GM18499 (cell line): ENCODE measurements around the gene SCAF1.

Experiments used
- ATAC-seq: cut with Tn5 transposase; IDR thresholded peaks from one replicate; pipeline ENCODE4 v1.9.1; 2021; ENCODE audit warnings: moderate number of reproducible peaks; ENCODE audit not compliant: insufficient read depth, unreplicated experiment

The SCAF1 gene

DNA sequence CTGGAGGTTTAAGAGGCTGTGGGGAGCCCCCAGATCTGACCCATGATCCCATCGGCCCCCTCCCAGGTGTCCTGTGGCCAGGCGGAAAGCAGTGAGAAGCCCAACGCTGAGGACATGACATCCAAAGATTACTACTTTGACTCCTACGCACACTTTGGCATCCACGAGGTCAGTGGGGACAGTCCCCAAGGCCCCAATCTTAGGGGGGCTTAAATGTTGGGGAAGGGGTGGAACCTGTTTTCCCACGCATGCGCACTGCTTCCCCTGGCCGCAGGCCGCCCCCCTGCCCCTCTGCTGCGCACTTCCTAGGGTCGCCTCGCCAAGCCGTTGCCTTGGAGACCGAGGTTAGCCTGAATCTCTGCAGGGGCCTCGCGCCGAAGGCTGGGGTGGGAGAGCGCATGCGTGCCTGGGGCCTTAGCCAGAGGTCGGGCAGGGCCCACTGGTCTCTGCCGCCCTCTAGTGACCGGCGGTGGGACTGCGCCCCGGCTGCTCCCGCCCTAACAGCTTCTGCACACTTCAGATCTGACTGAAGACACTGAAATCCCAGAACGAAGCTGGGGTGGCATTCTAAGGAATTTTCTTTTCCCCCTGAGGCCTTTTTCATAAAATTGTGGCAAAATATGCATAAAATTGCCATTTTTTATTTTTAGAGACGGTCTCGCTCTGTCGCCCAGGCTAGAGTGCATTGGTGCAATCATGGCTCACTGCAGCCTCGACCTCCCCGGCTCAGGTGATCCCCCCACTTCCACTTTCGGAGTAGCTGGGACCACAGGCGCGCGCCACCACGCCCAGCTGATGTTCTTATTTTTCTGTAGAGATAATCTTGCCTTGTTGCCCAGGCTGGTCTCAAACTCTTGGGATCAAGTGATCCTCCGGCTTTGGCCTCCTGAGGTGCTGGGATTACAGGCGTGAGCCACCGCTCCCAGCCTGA is 38.7 kb downstream of the SCAF1 start:
- no peak for ATAC-seq

GRCh38 chr19:49681830-49682229 is 39.8 kb downstream of the SCAF1 start:
- no peak for ATAC-seq

DNA sequence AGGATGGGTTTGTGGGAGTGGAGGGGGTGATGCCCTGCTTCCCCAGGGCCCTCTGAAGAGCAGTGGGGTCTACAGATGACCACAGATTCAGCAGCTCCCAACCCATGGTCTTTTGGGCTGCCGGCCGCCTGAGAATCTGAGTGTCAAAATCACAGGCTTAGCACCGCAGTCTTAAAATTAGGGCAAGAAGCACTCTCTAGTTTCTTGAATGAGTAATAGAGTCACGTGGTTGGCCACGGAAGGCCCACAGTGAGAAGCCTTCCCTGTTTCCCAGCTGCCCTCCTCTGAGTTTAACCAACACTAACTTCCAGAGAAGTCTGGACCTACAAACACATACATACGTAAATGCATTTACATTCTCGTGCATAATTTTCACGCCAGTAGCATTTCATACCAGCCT is 40.3 kb downstream of the SCAF1 start:
- no peak for ATAC-seq

DNA sequence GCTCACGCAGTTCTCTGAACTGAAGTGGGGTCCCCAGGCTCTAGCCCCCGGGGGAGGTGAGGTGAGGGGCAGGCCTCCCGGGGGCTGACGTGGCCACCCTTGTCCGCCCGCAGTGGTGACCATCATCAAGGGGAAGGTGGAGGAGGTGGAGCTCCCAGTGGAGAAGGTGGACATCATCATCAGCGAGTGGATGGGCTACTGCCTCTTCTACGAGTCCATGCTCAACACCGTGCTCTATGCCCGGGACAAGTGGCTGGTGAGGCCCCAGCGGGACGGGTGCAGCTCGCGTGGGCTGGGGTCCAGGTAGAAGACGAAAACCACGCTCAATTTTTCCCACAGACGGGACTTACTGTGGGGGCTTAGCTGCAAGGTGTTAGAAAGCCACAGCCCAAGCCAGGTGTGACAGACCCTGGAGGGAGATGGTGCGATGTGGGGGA is 41.8 kb downstream of the SCAF1 start:
- no peak for ATAC-seq

- no peak for ATAC-seq
Measured at GRCh38 chr19:49684251-49684982, 42.4 kb downstream of the SCAF1 start.

- ATAC-seq = no peak
Measured at GRCh38 chr19:49684983-49685553, 43.1 kb downstream of the SCAF1 start.

DNA sequence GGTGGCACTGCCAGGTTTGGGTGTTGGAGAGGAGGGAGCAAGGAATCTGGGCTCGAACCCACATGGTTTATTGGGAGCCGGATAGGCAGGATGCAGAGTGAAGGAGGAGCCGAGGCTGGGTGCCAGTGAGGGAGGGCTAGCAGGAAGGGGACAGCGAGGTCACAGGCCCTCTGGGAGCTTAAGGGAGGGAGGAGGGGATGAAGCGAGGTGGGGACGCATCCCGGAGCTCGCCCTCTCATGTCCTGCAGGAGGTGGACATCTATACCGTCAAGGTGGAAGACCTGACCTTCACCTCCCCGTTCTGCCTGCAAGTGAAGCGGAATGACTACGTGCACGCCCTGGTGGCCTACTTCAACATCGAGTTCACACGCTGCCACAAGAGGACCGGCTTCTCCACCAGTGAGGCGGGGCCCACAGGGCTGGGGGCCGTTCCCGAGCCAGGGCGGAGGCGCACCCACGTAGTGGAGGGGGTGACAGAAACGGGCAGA is 43.9 kb downstream of the SCAF1 start:
- ATAC-seq = no peak

DNA sequence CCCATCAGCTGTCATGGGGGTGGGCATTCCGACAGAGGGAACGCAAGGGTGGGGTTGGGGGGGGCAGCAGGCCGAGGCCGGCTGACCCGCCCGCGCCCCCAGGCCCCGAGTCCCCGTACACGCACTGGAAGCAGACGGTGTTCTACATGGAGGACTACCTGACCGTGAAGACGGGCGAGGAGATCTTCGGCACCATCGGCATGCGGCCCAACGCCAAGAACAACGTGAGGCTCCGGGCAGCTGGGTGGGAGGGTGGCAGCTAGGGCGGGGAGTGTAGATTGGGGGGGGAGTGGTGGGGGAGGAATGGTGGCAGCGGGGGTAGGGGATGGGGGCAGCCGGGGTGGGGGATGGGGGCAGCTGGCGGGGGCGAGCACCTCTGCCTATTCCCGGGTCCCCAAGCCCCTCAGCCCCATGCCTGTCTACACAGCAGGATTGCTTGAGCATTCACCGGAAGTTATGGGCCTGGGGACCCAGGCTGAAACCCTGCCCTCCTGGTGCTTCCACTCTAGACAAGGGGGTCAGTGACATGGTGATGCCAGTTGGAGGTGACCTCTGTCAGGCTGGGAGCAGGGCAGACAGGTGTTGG is 44.6 kb downstream of the SCAF1 start:
- no peak for ATAC-seq

- ATAC-seq = no peak
Measured at GRCh38 chr19:49687150-49687549, 45.1 kb downstream of the SCAF1 start.

- no peak for ATAC-seq
Measured at GRCh38 chr19:49687566-49688316, 45.7 kb downstream of the SCAF1 start.

DNA sequence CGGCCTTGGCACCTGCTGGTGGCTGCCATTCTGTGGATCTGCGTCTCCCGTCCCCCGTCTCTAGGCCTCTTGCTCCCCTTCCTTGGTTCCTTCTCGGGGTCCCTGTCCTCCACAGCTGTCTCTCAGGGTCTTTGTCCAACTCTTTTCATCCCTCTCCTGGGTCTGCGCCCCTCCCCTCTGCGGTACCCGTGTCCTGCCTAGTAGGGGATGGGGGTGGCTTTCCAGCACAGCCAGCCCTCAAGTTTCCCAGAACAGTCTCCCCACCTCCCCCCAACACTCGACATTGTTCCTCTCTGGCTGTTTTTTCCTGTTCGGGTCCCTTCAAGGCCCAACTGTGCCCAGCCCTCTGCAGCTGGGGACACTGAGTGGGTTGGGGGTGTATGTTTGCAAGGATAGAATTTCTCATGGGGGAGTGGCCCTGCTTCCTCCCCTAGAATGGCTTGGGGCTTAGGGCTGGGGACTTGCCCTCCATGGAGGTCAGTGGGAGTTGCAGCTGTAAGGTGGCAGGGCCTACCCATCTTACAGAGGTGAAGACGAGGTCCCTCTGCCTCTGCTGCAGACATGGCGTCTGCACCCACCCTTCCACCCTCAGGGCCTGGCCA is 46.6 kb downstream of the SCAF1 start:
- ATAC-seq = no peak

- ATAC-seq = no peak
Measured at GRCh38 chr19:49689133-49690078, 47.4 kb downstream of the SCAF1 start, which contains the start of gene ADM5. ADM5 (plus strand) TSS chr19:49689594; CDS start chr19:49689838, 244 bp downstream.

DNA sequence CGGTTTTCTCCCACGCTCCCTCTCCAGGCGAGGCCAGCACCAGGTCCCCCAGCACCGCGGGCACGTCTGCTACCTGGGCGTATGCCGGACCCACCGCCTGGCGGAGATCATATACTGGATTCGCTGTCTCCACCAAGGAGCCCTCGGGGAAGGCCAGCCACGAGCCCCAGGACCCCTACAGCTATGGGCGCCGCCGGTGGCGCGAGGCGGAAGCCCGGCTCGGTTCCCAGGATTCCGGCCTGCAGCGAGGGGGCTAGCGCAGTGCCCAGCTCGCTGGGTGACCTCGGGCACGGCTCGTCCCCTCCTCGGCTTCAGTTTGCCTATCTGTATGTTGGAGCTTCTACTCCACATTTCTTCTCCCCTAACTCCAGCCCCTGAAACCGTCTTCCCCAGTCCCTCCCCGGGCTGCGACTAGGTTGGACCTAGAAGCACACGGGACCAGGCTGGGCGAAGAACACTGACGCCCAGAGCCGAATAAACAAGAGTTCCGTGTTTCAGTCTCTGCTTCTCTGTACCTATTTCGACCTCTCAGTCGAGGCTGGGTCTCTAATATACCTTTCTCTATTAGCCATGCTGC is 48.2 kb downstream of the SCAF1 start:
- ATAC-seq = no peak

DNA sequence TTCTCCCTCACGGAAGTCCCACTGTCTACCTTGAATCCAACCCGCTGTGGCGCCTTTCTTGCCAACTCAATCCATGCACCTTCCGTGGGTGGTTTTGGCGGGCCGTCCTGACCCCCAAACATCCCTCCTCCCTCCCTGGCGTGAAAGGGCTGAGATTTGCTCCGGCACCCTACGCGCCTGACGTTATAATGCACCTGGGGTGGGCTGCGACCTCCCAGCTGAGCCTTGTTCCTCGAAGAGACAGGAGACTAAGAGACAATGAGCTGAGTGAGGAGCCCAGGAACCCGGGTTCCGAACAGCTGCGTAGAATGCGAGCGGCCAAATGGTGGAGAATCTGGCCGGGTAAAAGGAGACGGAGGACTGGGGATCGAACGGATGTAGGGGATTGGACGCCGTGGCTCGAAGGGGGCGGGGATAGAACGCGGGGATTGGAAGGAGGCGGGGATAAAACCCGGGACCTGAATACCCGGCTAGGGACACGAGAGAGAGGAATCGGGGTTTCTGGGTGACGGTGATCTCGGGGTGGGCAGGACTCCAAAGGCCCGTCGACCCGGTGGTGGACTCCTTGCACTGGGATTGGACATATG is 48.7 kb downstream of the SCAF1 start, which contains the start of gene CPT1C:
CPT1C (plus strand) TSS at position 461 of the 587 bp plus-strand sequence. CDS start 1,137 bp downstream, outside the sequence.
- ATAC-seq = no peak

DNA sequence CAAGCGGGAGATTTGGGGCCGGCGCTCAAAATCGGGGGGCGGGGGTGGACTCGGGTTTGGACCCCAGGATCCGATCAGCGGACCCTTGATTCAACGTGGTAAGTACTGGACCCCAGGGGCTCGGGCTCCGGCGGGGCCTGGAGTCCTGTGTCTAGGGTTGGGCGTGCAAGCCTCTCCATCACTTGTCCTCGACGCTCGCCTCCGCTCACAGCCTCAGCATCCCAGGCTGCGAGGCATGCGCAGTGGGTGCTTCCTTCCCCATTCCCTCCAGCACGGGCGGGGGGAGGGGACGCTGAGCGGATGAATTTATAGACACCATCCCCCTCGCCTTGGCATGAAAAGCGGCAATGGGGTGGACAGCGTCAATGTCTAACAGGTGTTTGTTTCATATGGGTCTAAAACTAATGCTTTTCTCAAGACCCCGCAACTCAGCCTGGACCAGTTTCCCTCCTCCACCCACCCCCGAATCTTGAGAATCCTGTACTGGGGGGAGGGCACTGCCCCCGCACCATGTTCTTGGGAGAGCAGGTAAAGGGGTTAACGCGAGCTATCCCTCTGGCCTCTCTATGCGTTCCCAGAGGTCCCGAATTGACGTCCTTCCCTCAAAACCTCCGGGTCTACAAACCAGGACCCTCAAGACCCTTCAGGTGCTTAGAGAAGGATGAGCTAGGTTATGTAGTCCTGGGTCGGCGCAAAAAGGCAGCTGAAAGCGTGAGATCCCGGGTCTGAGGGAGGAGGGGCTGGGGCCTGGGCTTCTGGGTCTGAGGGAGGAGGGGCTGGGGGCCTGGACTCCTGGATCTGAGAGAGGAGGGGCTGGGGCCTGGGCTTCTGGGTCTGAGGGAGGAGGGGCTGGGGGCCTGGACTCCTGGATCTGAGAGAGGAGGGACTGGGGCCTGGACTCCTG is 49.5 kb downstream of the SCAF1 start:
- ATAC-seq = no peak

DNA sequence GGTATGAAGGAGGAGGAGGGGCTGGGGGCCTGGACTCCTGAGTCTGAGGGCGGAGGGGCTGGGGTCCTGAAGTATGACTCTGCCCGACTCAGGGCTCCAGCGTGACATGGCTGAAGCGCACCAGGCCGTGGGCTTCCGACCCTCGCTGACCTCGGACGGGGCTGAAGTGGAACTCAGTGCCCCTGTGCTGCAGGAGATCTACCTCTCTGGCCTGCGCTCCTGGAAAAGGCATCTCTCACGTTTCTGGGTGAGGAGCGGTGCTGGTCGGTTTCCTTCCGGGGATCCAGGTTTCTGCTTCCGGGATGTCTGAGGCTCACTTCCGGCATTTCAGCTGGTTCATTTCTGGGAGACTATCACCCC is 50.1 kb downstream of the SCAF1 start:
- no peak for ATAC-seq

- no peak for ATAC-seq
Measured at GRCh38 chr19:49696115-49696514, 54.1 kb downstream of the SCAF1 start.
